Upper lobe of left lung (tissue), 6 donors: Measurements from ENCODE around the gene CCL2. TPM values are rescaled to one million over a fixed set of nuclear protein-coding genes. Genes with fewer than 3 reads are reported as not detected.

ENCODE experiments used
- ATAC-seq, 2 donors: fragments of 200-7000 bp; cut with Tn5 transposase; one replicate each; pipeline ENCODE4 v1.9.1; 2022; ENCODE audit warnings: mild to moderate bottlenecking in 2 of 2, moderate library complexity in 2 of 2; ENCODE audit not compliant: low FRiP score in 2 of 2
- DNase-seq, 2 donors: peaks; one replicate each; pipeline ENCODE4 v3.0.0-alpha.2; 2019 to 2020
- H3K27ac ChIP-seq, 4 donors: fragments of 200-600 bp; sonication (generic); one replicate each; pipeline ENCODE4 v1.5.1; 2016 to 2019
- H3K27me3 ChIP-seq, 4 donors: fragments of 200-600 bp; sonication (generic); one replicate each; pipeline ENCODE4 v1.5.1; 2017 to 2019
- H3K36me3 ChIP-seq, 4 donors: fragments of 200-600 bp; sonication (generic); one replicate each; pipeline ENCODE4 v1.5.1; 2016 to 2019
- H3K4me1 ChIP-seq, 4 donors: fragments of 200-600 bp; sonication (generic); one replicate each; pipeline ENCODE4 v1.5.1; 2018 to 2019
- H3K4me3 ChIP-seq, 4 donors: fragments of 200-600 bp; sonication (generic); one replicate each; pipeline ENCODE4 v1.5.1; 2017 to 2019; ENCODE audit warnings: mild to moderate bottlenecking in 2 of 4, moderate library complexity in 1 of 4
- H3K9me3 ChIP-seq, 4 donors: fragments of 200-600 bp; sonication (generic); one replicate each; pipeline ENCODE4 v1.5.1; 2018 to 2019
- CTCF ChIP-seq, 6 experiments: fragments of 450-650 bp in 4 of 6; fragments of 200-600 bp in 2 of 6; sonication (generic) in 2 of 6; IDR thresholded peaks; one replicate each; pipeline ENCODE4 v1.5.1; 2016 to 2019; ENCODE audit warnings: antibody characterized with exemption in 6 of 6
- EP300 ChIP-seq, 4 donors: sonication (generic); formaldehyde crosslinking; IDR thresholded peaks; one replicate each; pipeline ENCODE4 v1.5.1; 2017; ENCODE audit warnings: antibody characterized with exemption in 4 of 4, control low read depth in 2 of 4
- POLR2A ChIP-seq, 4 donors: fragments of 450-650 bp; IDR thresholded peaks; one replicate each; pipeline ENCODE4 v1.5.1; 2016 to 2017; ENCODE audit warnings: antibody characterized with exemption in 4 of 4, mild to moderate bottlenecking in 2 of 4
- POLR2AphosphoS5 ChIP-seq, 2 donors: sonication (generic); formaldehyde crosslinking; IDR thresholded peaks; one replicate each; pipeline ENCODE4 v1.5.1; 2017; ENCODE audit warnings: antibody characterized with exemption in 2 of 2
- WGBS, 2 donors: methylation state at CpG; one replicate each; pipeline ENCODE4 v1.1.5; 2017 to 2018; 5-methylcytosine and 5-hydroxymethylcytosine counted together
- total RNA-seq, 6 donors: library from RNA; depleted of rRNA in 4 of 6; stranded (reverse); fragments of >200 nt in 4 of 6; gene quantifications; one replicate each; pipeline versions ENCODE4 v1.1.0 to v1.2.1, GENCODE V29; 2016 to 2021
- donor health status: DM: no; HTN: no; CAD: no; lungs with moderate emphysema.
- donor health status: DM: no; HTN: yes; CAD: no; lungs with severe emphysema.

CCL2 gene
- total RNA-seq, 6 donors from 2014 or later = 11.5 to 100.0 (median 15.6) TPM

- 72 to 76% methylated on average over 5 of the region's 5 CpGs for WGBS, 2 donors
- DNase-seq (no peak), ATAC-seq (no peak)
- Histone ChIP-seq H3K27me3 (no peaks in the 10 kb centered on the region), H3K4me1 (peaks cover 0 to 8% (median 4%) of the 10 kb centered on the region in 4 donors), H3K9me3 (no peaks in the 10 kb centered on the region), H3K36me3 (no peaks in the 10 kb centered on the region), H3K4me3 (no peak overlapping the region), H3K27ac (no peak overlapping the region)
- TF ChIP-seq CTCF (IDR thresholded peaks at IDR 0.05) (no peak), EP300 (IDR thresholded peaks at IDR 0.05) (no peak), POLR2A (IDR thresholded peaks at IDR 0.05) (no peak), POLR2AphosphoS5 (IDR thresholded peaks at IDR 0.05) (no peak)
Observed at GRCh38 chr17:34261568-34262337, 6.7 kb downstream of the CCL2 start.

DNA sequence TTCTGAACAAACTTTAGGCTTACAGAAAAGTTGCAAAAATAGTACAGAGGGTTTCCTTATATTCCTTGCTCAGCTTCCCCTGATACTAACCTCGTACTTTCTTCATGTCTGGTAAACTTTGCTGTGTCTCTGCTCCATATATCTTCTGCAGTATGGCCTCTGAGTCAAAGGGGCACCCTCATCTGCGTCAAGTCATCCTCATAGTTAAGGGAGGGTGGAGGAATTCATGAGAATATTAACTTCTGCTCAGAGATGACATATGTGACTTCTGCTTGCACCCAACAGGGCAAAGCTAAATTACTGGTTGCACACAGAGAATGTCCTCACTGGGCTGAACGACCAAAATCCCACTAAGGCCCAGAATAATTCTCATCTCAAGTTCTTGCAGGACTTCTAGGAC lies 10.6 kb downstream of the CCL2 start:
- no peaks in the 10 kb centered on the region for H3K36me3 ChIP-seq
- H3K4me3 ChIP-seq = no peak overlapping the region
- H3K27ac ChIP-seq = no peak overlapping the region
- no peak for ATAC-seq
- no peaks in the 10 kb centered on the region for H3K27me3 ChIP-seq
- TF ChIP-seq POLR2A (IDR thresholded peaks at IDR 0.05) = no peak
- TF ChIP-seq CTCF (IDR thresholded peaks at IDR 0.05) = no peak
- no peak for TF ChIP-seq POLR2AphosphoS5 (IDR thresholded peaks at IDR 0.05)
- no peak for TF ChIP-seq EP300 (IDR thresholded peaks at IDR 0.05)
- 36 to 46% methylated on average over 3 of the region's 3 CpGs for WGBS, 2 donors
- no peaks in the 10 kb centered on the region for H3K9me3 ChIP-seq
- no peaks in the 10 kb centered on the region for H3K4me1 ChIP-seq
- no peak for DNase-seq

GRCh38 chr17:34269969-34270368 lies 14.9 kb downstream of the CCL2 start, which contains the start of gene CCL7:
Gene CCL7, plus strand, starts transcription at chr17:34270221. Its CDS starts 70 bp downstream, at chr17:34270291.
- TF ChIP-seq POLR2A (IDR thresholded peaks at IDR 0.05) = no peak
- no peak for TF ChIP-seq POLR2AphosphoS5 (IDR thresholded peaks at IDR 0.05)
- no peak for TF ChIP-seq CTCF (IDR thresholded peaks at IDR 0.05)
- no peak for TF ChIP-seq EP300 (IDR thresholded peaks at IDR 0.05)
- no peaks in the 10 kb centered on the region for H3K36me3 ChIP-seq
- no peaks in the 10 kb centered on the region for H3K9me3 ChIP-seq
- ATAC-seq (peak in 1 of 2 donors; percentile 21), DNase-seq (no peak)
- 31 to 47% methylated on average over 1 of the region's 1 CpG for WGBS, 2 donors
- H3K4me1 ChIP-seq = no peaks in the 10 kb centered on the region
- no peak within 1 kb of the TSS for H3K27ac ChIP-seq
- no peaks in the 10 kb centered on the region for H3K27me3 ChIP-seq
- H3K4me3 ChIP-seq = no peak within 1 kb of the TSS

- Histone ChIP-seq H3K27me3 (no peaks in the 10 kb centered on the region), H3K4me1 (no peaks in the 10 kb centered on the region), H3K4me3 (no peak overlapping the region), H3K27ac (no peak overlapping the region), H3K9me3 (no peaks in the 10 kb centered on the region), H3K36me3 (no peaks in the 10 kb centered on the region)
- 0 to 13% methylated on average over 1 of the region's 1 CpG for WGBS, 2 donors
- no peak for TF ChIP-seq POLR2A (IDR thresholded peaks at IDR 0.05)
- TF ChIP-seq POLR2AphosphoS5 (IDR thresholded peaks at IDR 0.05) = no peak
- TF ChIP-seq CTCF (IDR thresholded peaks at IDR 0.05) = no peak
- TF ChIP-seq EP300 (IDR thresholded peaks at IDR 0.05) = no peak
- ATAC-seq (no peak), DNase-seq (no peak)
Observed at GRCh38 chr17:34275881-34276280, 20.8 kb downstream of the CCL2 start.

DNA sequence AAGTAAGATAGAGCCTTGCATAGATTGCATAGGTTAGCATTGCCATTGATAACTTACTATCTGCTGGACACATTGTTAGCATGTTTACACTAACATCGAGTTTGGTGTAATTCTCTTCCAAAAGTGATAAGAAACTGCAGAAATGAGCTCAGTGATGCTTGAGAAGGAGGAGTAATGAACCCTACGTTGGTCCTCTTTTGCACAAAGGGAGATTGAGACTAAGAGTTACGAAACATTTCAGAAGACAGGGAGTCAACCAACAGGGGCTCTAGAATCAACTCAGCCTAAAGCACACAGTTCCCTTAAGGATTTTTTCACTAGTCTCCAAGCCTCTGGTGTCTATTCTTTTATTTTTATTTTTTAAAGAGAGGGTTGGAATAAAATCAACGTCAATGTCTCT lies 21.7 kb downstream of the CCL2 start:
- H3K27ac ChIP-seq = no peak overlapping the region
- no peak overlapping the region for H3K4me3 ChIP-seq
- DNase-seq (no peak), ATAC-seq (no peak)
- H3K4me1 ChIP-seq = no peaks in the 10 kb centered on the region
- WGBS, 2 donors = 59 to 64% methylated on average over 4 of the region's 4 CpGs
- no peaks in the 10 kb centered on the region for H3K9me3 ChIP-seq
- H3K36me3 ChIP-seq = no peaks in the 10 kb centered on the region
- TF ChIP-seq POLR2AphosphoS5 (IDR thresholded peaks at IDR 0.05) = no peak
- TF ChIP-seq CTCF (IDR thresholded peaks at IDR 0.05) = no peak
- no peak for TF ChIP-seq POLR2A (IDR thresholded peaks at IDR 0.05)
- TF ChIP-seq EP300 (IDR thresholded peaks at IDR 0.05) = no peak
- H3K27me3 ChIP-seq = no peaks in the 10 kb centered on the region
